ENCODE measurements around the gene ADCY10. TPM values are rescaled to one million over a fixed set of nuclear protein-coding genes. Genes with fewer than 3 reads are reported as not detected.

Gene ADCY10
- total RNA-seq, 1 donor from 2014 or later, result not detected

DNA sequence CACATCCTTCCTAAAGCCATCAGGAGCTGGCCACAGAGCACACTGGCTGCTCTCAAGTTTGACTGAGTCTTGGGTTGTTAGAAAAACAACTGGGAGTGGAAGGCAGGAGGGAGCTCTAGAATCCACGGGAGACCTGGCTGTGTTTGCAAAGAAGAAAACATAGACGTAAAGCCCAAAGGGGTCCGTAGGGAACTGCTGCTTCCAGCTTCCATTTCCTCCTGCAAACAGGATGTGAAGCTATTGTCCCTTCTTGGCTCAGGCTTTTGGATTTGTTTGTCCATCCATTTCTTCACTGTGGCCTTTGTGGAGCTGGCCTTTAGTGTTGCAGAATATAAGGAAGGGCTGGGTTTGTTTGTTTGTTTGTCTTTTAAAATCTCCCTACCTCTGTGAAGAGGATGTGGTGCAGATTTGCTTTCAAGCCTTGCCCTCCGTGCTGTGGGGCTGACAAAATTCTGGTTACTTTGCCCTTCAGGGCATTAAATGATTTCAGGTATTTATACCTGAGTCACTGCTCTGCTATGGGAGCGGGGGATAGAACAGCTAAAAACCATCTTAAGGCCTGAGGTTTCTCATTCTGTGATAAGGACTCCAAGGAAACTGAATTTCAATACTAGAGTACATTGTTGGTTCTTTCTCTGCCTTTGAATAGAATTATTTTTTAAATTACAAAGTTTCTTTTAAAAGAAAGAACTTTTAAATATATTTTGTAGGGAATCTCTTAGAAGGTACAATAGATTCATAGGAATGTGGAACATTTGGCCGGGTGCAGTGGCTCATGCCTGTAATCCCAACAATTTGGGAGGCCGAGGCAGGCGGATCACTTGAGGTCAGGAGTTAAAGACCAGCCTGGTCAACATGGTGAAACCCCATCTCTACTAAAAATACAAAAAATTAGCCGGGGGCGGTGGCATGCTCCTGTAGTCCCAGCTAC lies 117.9 kb downstream of the ADCY10 start:
- DNase-seq (ENCODE audit: low read depth, low spot score), result no peak

GRCh38 chr1:167794043-167794442 lies 119.9 kb downstream of the ADCY10 start:
- peaks cover 13% of the 10 kb centered on the region for H3K36me3 Mint-ChIP-seq (ENCODE audit: low read depth)

More for the DNA sequence above, 117.9 kb downstream of the ADCY10 start:
- peaks cover 3% of the 10 kb centered on the region for H3K4me1 Mint-ChIP-seq
- H3K9me3 Mint-ChIP-seq, result no peaks in the 10 kb centered on the region
- H3K27ac Mint-ChIP-seq (ENCODE audit: unreplicated experiment), result peak overlapping the region; percentile 35
- H3K4me3 Mint-ChIP-seq, result no peak overlapping the region
- H3K27me3 Mint-ChIP-seq (ENCODE audit: low read depth), result no peaks in the 10 kb centered on the region
- peaks cover 14% of the 10 kb centered on the region for H3K36me3 Mint-ChIP-seq (ENCODE audit: low read depth)
- TF ChIP-seq, protein P1, sequence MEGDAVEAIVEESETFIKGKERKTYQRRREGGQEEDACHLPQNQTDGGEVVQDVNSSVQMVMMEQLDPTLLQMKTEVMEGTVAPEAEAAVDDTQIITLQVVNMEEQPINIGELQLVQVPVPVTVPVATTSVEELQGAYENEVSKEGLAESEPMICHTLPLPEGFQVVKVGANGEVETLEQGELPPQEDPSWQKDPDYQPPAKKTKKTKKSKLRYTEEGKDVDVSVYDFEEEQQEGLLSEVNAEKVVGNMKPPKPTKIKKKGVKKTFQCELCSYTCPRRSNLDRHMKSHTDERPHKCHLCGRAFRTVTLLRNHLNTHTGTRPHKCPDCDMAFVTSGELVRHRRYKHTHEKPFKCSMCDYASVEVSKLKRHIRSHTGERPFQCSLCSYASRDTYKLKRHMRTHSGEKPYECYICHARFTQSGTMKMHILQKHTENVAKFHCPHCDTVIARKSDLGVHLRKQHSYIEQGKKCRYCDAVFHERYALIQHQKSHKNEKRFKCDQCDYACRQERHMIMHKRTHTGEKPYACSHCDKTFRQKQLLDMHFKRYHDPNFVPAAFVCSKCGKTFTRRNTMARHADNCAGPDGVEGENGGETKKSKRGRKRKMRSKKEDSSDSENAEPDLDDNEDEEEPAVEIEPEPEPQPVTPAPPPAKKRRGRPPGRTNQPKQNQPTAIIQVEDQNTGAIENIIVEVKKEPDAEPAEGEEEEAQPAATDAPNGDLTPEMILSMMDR (conservative IDR thresholded peaks at IDR 0.05), result no peak

DNA sequence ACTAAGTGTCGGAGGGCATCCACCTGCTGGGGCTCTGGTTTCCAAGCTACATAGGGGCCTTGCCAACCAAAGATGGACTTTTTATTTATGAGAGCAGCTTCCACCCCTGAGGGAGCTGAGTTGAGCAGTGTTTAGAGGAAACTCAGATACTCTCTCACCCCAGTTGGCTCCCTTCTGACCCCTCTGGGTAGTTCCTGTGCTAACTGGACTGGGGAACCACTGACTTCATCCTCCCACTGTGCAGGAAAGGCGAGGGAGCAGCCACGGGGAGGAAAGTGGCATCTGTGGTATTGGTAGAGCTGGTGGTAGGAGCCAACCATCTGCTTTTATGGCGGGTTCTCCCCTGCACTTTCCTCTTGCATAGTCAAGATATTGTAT lies 121.8 kb downstream of the ADCY10 start:
- no peak for DNase-seq (ENCODE audit: low read depth, low spot score)
- Mint-ChIP-seq H3K27ac (ENCODE audit: unreplicated experiment) (no peak overlapping the region), H3K9me3 (no peaks in the 10 kb centered on the region), H3K36me3 (ENCODE audit: low read depth) (peaks cover 18% of the 10 kb centered on the region), H3K4me3 (no peak overlapping the region), H3K4me1 (peaks cover 3% of the 10 kb centered on the region), H3K27me3 (ENCODE audit: low read depth) (no peaks in the 10 kb centered on the region)
- TF ChIP-seq, protein P1 (conservative IDR thresholded peaks at IDR 0.05), result no peak

More at GRCh38 chr1:167794043-167794442, 119.9 kb downstream of the ADCY10 start:
- Mint-ChIP-seq H3K27ac (ENCODE audit: unreplicated experiment) (no peak overlapping the region), H3K4me1 (peaks cover 3% of the 10 kb centered on the region), H3K4me3 (no peak overlapping the region), H3K27me3 (ENCODE audit: low read depth) (no peaks in the 10 kb centered on the region), H3K9me3 (no peaks in the 10 kb centered on the region)
- no peak for DNase-seq (ENCODE audit: low read depth, low spot score)
- TF ChIP-seq, protein P1 (conservative IDR thresholded peaks at IDR 0.05), result no peak

DNA sequence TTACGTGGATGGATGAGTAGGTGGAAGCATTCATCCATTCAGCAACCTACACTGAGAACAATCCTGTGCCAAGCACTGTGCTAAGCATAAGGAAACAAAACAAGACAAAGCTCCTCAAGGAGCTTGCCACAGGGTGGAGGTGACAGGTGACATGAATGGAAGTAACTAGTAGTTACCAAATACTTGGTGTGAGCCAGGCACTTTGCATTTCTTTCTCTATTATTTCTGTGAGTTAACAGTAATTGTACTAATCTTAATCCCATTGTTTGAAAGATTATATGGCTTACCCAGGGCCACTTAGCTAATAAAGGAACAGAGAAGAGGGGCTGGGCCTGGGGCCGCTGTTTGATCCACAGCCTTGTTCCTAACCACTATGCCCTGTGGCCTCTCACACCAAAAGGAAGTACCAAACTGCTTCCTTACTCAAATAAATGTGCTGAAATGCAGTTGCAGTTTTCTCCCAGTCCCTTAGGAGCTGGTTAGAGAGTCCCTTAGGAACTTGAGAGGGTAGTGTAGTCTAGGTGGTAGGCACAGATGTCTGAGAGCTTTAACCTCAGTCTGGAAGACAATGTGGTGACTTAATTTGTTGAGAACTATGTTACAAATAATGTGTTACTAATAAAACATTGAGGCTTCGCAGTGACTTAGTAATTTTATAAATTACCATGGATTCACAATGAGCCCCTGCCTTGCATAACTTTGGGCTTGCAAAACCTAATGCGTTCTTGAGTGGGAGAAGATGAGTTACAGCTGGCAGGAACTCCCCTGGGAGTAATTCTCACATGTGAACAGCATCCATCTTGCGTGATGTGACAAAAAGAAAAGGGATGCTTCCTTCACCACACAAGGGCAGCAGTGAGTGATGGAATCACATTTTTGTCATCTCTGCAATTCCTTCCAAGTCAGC lies 122.4 kb downstream of the ADCY10 start:
- Mint-ChIP-seq H3K36me3 (ENCODE audit: low read depth) (peaks cover 22% of the 10 kb centered on the region), H3K4me1 (peaks cover 3% of the 10 kb centered on the region), H3K27me3 (ENCODE audit: low read depth) (no peaks in the 10 kb centered on the region), H3K27ac (ENCODE audit: unreplicated experiment) (no peak overlapping the region), H3K4me3 (no peak overlapping the region), H3K9me3 (no peaks in the 10 kb centered on the region)
- TF ChIP-seq, protein P1 (conservative IDR thresholded peaks at IDR 0.05), result no peak
- DNase-seq (ENCODE audit: low read depth, low spot score), result no peak

- Mint-ChIP-seq H3K36me3 (ENCODE audit: low read depth) (peaks cover 28% of the 10 kb centered on the region), H3K4me3 (no peak overlapping the region), H3K4me1 (peaks cover 2% of the 10 kb centered on the region), H3K27me3 (ENCODE audit: low read depth) (no peaks in the 10 kb centered on the region), H3K9me3 (no peaks in the 10 kb centered on the region), H3K27ac (ENCODE audit: unreplicated experiment) (no peak overlapping the region)
- no peak for DNase-seq (ENCODE audit: low read depth, low spot score)
- TF ChIP-seq, protein P1 (conservative IDR thresholded peaks at IDR 0.05), result no peak
These were observed 123.8 kb downstream of the ADCY10 start for GRCh38 chr1:167790117-167790516.

Data from neural crest cell (in vitro differentiated cells).